DLD1 (cell line): Measurements from ENCODE around the gene RCAN3.
"Not testable (repeated sequence)": the region's sequence is repeated elsewhere in the genome, so short reads cannot be mapped to it uniquely, and the experiment has no call there.

Experiments
- in situ Hi-C: cut with HindIII; loops from 2 replicates; pipeline ENCODE4 v1.10.0; 2017; ENCODE audit warnings: low sequenced_read_pairs

The RCAN3 gene

GRCh38 chr1:24508911-24509310 lies 6.3 kb downstream of the RCAN3 start:
- in situ Hi-C loops = no loop called here

DNA sequence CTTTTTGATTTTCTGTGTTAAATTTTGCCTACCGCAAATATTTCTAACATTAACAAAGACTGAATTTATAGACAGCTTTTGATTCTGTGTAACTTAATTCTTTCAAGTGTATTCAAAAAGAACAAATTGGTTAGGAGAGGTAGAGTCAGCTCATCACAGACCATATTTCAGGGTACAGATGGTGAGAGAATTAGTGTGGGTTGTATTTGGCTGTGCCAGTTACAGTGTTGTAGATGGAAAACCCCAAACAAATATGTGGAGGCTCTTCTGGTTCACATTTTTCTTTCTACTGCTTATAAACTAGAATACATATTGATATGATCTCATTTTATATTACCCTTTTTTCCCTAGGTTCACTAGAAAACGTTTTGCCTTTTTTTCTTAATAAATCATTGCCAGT lies 11.1 kb downstream of the RCAN3 start:
- in situ Hi-C loops = no loop called here

DNA sequence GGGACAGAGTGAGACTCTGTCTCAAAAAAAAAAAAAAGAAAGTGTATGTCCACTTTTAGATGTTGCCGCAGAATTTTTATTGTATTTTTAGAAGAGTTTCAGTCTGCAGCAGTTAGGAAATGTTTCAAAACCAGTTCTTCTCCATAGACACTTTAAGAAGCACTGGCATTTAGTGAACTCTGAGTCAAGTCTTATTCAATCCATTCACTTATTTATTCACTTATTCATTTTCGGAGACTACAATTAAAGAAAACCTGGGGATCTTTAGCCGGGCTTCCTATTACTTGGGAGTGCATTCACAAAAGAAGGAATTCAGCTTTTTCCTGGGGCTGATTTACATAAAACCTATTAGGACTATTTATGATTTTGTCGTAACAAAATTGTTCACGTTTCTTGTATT lies 12.3 kb downstream of the RCAN3 start:
- in situ Hi-C loops = no loop called here

- in situ Hi-C loops = not testable (repeated sequence)
Measured at GRCh38 chr1:24515671-24516209, 13.1 kb downstream of the RCAN3 start.

DNA sequence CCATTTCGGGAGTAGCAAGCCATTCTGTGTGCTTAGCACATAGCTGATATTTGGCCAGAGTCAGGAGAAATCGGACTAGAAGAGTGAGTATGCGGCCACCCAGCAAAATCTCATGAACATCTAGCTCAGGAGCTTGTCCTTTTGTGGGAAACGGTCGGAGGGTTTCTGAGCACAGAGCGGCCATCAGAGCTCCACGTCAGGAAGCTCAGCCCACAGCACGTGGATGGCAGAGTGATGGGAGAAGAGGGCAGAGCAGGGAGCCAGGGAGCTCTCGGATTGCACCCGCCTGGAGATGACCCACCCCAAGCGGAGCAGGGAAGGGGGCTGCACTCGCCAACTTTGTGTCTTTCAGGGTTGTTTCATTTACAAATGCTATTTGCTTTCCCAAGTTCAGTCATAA lies 13.9 kb downstream of the RCAN3 start:
- in situ Hi-C loops = no loop called here

DNA sequence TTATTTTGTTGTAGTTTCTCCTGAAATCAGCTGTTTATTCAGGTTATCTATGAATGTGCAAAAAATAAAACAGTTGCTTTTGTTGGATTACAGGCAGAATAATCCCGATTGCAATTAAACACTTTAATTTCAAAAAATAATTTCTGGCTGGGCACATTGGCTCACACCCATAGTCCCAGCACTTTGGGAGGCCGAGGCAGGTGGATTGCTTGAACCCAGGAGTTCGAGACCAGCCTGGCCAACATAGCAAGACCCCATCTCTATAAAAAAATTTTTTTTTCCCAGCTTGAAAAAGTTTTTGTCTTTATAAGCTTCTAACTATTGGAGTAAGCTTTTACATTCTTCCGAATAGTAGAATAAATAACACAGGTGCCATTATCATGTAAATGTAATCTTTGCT lies 15.3 kb downstream of the RCAN3 start:
- in situ Hi-C loops = no loop called here

DNA sequence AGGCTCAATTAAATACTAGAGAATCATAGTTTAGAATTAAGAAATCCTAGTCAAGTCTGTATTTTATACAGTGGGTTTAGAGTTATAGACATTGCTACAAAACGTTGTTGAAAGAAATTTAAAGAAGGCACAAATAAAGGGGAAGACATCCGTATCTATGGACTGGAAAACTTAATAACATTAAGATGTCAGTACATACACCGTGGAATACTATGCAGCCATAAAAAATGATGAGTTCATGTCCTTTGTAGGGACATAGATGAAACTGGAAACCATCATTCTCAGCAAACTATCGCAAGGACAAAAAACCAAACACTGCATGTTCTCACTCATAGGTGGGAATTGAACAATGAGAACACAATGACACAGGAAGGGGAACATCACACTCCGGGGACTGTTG lies 17.6 kb downstream of the RCAN3 start:
- in situ Hi-C loops = not testable (repeated sequence)

DNA sequence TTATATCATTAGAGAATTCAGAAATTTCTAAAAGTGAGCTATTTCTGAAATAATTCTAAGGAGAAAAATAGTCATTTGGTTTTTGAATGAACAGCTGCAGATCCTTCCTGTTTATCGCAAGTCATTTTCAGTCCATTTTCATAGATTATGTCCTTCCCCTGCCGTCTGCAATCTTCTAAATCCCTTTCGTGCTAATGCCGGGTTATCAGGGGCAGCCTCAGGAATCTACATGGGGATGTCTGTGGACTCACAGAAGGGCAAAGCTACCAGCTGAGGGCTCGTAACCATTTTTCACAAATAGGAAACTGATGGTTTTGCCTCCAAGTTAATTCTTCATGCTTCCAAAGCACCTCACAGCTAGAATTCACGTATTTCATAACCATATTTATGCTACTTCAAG lies 23.0 kb downstream of the RCAN3 start:
- in situ Hi-C loops = loop anchor here (25.0 kb wide), 1 partner anchor 287 kb away; no protein-coding TSS in a partner anchor

GRCh38 chr1:24526045-24526444 lies 23.4 kb downstream of the RCAN3 start:
- in situ Hi-C loops = loop anchor here (25.0 kb wide), 1 partner anchor 286 kb away; no protein-coding TSS in a partner anchor

- in situ Hi-C loops = loop anchor here (25.0 kb wide), 1 partner anchor 285 kb away; no protein-coding TSS in a partner anchor
Measured at GRCh38 chr1:24526940-24527542, 24.4 kb downstream of the RCAN3 start.

DNA sequence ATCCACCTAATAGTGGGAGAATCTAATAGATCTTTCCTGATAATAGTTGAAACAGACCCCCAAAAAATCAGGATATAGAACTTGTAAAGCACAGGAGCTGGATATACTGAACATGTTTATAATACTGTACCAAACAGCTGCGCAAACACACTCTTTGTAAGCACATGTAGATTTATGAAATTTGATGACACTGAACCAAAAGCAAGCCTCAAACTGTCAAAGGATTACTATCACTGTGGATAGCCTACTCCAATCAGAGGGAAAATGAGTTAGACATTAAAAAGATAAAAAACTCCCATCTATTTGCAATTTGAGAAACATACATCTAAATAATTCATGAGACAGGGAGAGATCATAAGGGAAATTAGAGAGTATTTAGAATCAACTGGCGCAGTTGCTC lies 26.1 kb downstream of the RCAN3 start:
- in situ Hi-C loops = loop anchor here (25.0 kb wide), 1 partner anchor 284 kb away; no protein-coding TSS in a partner anchor

DNA sequence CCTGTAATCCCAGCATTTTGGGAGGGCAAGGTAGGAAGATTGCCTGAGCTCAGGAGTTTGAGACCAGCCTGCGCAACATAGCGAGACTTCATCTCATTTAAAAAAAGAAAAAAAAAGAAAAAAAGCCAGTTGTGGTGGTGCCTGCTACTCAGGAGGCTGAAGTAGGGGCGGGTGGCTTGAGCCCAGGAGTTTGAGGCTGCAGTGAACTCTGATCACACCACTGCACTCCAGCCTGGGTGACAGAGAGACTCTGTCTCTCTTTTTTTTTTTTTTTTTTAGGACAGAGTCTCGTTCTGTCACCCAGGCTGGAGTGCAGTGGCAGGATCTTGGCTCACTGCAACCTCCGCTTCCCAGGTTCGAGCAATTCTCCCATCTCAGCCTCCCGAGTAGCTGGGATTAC lies 26.7 kb downstream of the RCAN3 start:
- in situ Hi-C loops = loop anchor here (25.0 kb wide), 1 partner anchor 283 kb away; no protein-coding TSS in a partner anchor

- in situ Hi-C loops = loop anchor here (25.0 kb wide), 1 partner anchor 277 kb away; no protein-coding TSS in a partner anchor
Measured at GRCh38 chr1:24535021-24535424, 32.4 kb downstream of the RCAN3 start.

DNA sequence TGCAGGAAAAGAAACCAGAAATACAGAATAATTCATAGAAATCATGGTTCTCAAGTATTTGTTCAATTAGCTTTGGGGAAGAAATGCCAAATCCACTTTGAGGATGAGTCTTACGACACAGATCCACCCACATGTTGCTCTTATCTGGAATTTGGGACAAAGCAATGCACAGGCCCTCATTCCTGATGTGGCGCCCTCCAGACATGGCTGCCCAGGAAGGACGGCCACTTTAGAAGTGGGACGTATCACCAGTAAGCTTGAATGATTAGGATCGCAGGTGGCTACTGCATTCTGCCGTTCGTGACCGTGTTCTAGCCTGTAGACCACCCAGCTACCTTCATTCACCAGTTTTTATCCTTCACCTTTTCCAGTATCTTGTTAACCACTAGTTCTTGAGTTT lies 33.1 kb downstream of the RCAN3 start:
- in situ Hi-C loops = loop anchor here (25.0 kb wide), 1 partner anchor 277 kb away; no protein-coding TSS in a partner anchor

DNA sequence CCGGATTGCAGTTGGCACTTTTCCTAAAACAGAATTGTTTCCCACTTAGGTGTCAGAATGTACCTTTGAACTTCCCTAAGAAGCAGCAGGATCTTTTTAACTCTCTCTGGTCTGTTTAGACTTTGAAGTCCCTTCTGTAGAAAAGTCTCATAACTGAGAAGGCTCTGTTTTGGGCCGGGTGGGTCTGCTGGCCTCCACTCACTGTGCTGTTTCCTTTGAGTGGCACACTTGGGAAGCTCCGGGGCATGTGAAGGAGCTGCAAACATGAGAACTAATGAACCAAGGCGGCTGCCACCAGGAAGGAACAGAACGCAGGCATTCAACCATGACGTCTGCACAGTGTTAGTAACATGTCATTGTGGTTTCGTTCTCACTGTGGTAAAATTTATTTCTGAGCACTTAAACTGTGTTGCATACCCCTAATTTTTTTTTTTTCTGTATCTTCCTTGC lies 33.8 kb downstream of the RCAN3 start:
- in situ Hi-C loops = loop anchor here (25.0 kb wide), 1 partner anchor 276 kb away; no protein-coding TSS in a partner anchor

DNA sequence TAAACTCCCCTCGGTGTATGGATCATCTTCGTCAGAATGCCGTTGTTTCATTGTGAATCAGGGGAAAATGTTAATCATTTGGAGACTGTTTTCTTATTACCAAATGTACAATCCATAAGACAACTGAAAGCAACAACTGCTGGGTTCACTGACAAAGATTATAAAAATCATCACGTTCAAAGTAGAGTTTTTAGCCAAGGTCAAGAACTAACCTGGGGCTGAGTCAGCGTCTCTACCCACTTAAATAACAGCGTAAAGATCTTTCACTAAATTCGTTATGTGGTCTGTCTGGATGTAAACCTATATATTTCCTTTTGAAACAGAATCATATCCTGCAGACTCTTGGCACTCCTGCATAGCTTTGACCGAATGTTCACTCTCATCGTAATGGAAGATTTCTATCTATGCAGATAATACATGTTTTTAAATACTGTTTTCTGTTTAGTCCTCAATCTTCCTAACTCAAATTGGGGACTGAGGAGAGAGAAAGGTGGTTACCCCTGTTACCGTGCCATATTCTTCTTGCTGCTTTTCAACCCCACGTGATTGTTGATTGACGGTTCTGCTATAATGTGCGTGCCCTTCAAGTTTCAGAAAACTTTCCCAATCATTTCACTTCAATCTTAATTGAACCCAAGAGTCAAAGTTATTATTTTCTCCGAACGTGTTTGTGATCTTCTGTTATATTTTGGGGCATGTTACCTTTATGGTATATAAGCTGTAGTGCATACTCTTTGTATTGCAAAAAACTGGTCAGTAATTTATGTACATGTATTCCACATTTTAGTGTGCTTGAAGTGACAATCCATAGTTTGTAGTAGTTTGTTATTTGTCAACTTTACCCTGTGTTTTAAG lies 37.6 kb downstream of the RCAN3 start:
- in situ Hi-C loops = loop anchor here (25.0 kb wide), 1 partner anchor 272 kb away; no protein-coding TSS in a partner anchor

GRCh38 chr1:24540906-24541710 lies 38.5 kb downstream of the RCAN3 start:
- in situ Hi-C loops = loop anchor here (25.0 kb wide), 1 partner anchor 271 kb away; no protein-coding TSS in a partner anchor

DNA sequence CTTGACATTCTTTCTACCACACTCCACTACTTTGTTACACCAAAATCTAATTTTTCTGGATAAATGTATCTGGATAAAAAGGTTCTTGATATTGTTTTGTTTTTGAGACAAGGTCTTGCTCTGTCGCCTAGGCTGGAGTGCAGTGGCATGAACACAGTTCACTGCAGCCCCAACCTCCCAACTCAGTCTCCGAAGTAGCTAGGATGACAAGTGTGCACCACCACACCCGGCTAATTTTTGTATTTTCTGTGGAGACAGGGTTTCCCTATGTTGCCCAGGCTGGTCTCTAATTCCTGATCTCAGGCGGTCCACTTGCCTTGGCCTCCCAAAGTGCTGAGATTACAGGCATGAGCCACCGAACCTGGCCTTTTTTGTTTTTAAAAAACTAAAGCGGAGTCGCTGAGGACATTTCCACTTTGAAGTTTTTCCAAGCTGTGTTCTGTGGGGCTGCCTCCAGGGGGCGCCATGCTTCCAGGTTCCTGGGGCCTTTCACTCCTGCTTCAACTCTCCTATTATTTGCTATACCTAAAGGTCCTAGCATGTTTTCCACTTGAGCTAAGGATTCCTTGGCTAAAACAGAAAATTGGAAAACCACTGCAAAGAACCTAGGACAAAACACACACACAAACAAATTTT lies 39.2 kb downstream of the RCAN3 start:
- in situ Hi-C loops = loop anchor here (25.0 kb wide), 1 partner anchor 270 kb away; no protein-coding TSS in a partner anchor

GRCh38 chr1:24544239-24544638 lies 41.6 kb downstream of the RCAN3 start:
- in situ Hi-C loops = loop anchor here (25.0 kb wide), 1 partner anchor 268 kb away; no protein-coding TSS in a partner anchor

GRCh38 chr1:24545662-24546061 lies 43.0 kb downstream of the RCAN3 start:
- in situ Hi-C loops = loop anchor here (25.0 kb wide), 1 partner anchor 267 kb away; no protein-coding TSS in a partner anchor
